Tibial artery (tissue), 4 donors: ENCODE data around the gene FBXO15.

Experiments used
- DNase-seq, 2 donors: peaks; one replicate each; pipeline ENCODE4 v3.0.0-alpha.2; 2019
- H3K27ac ChIP-seq, 2 donors: fragments of 200-600 bp; sonication (generic) in 1 of 2; 1 replicate in 1 of 2; 2 replicates in 1 of 2; pipeline ENCODE4 v1.5.1; 2018 to 2019; ENCODE audit warnings: mild to moderate bottlenecking in 1 of 2
- H3K27me3 ChIP-seq, 2 donors: fragments of 200-600 bp; sonication (generic) in 1 of 2; one replicate each; pipeline versions ENCODE4 v1.5.1 to v1.6.0; 2016 to 2019
- H3K36me3 ChIP-seq, 3 donors: fragments of 200-600 bp; sonication (generic) in 2 of 3; one replicate each; pipeline ENCODE4 v1.5.1; 2016 to 2019; ENCODE audit warnings: mild to moderate bottlenecking in 2 of 3
- H3K4me1 ChIP-seq, 4 donors: fragments of 200-600 bp; sonication (generic) in 2 of 4; 1 replicate in 3 of 4; 2 replicates in 1 of 4; pipeline ENCODE4 v1.5.1; 2016 to 2019
- H3K4me3 ChIP-seq, 2 donors: fragments of 200-600 bp; sonication (generic) in 1 of 2; 1 replicate in 1 of 2; 2 replicates in 1 of 2; pipeline ENCODE4 v1.5.1; 2018 to 2019; ENCODE audit warnings: mild to moderate bottlenecking in 2 of 2
- H3K9me3 ChIP-seq, 3 donors: fragments of 200-600 bp; sonication (generic) in 1 of 3; one replicate each; pipeline ENCODE4 v1.5.1; 2016 to 2019
- intact Hi-C: fragments of 100-400 bp; cut with DNase I; formaldehyde crosslinking; loops from one replicate; pipeline ENCODE4 v1.15.0; 2023; ENCODE audit warnings: low total_unique reads
- TF ChIP-seq, protein P1 (sequence below), 2 experiments: fragments of 200-600 bp in 1 of 2; fragments of 450-650 bp in 1 of 2; IDR thresholded peaks; one replicate each; pipeline ENCODE4 v1.5.1; 2017 to 2019; ENCODE audit warnings: antibody characterized with exemption in 2 of 2, mild to moderate bottlenecking in 1 of 2, moderate library complexity in 1 of 2

Gene FBXO15

GRCh38 chr18:74060579-74060978 lies 87.1 kb downstream of the FBXO15 start:
- no peak overlapping the region for H3K27ac ChIP-seq
- no peak for DNase-seq
- no peaks in the 10 kb centered on the region for H3K9me3 ChIP-seq
- H3K4me1 ChIP-seq, result no peaks in the 10 kb centered on the region
- H3K27me3 ChIP-seq, result no peaks in the 10 kb centered on the region
- TF ChIP-seq, protein P1, sequence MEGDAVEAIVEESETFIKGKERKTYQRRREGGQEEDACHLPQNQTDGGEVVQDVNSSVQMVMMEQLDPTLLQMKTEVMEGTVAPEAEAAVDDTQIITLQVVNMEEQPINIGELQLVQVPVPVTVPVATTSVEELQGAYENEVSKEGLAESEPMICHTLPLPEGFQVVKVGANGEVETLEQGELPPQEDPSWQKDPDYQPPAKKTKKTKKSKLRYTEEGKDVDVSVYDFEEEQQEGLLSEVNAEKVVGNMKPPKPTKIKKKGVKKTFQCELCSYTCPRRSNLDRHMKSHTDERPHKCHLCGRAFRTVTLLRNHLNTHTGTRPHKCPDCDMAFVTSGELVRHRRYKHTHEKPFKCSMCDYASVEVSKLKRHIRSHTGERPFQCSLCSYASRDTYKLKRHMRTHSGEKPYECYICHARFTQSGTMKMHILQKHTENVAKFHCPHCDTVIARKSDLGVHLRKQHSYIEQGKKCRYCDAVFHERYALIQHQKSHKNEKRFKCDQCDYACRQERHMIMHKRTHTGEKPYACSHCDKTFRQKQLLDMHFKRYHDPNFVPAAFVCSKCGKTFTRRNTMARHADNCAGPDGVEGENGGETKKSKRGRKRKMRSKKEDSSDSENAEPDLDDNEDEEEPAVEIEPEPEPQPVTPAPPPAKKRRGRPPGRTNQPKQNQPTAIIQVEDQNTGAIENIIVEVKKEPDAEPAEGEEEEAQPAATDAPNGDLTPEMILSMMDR (IDR thresholded peaks at IDR 0.05), result no peak
- H3K4me3 ChIP-seq, result no peak overlapping the region
- H3K36me3 ChIP-seq, result no peaks in the 10 kb centered on the region
- intact Hi-C loops, result no loop called here

DNA sequence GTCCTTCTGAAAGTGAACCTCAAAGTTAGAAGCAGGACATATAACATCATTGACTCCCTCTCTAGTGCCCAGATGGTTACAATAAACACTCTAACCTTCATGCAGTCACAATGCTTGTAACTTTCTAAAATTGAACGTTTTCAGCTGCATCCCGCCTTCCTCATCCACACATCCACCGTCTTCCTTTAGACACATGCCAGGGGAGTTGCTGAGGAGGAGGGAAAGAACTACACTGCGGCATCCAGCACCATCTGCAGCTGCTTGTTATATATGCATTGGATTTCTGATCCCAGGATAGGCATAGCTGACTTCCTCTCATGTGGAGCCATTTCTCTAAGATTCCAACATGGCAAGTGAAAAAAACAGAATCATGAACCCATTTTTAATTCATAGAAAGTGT lies 96.8 kb downstream of the FBXO15 start:
- Histone ChIP-seq H3K4me3 (no peak overlapping the region), H3K27ac (no peak overlapping the region), H3K27me3 (no peaks in the 10 kb centered on the region), H3K4me1 (no peaks in the 10 kb centered on the region), H3K9me3 (no peaks in the 10 kb centered on the region), H3K36me3 (no peaks in the 10 kb centered on the region)
- intact Hi-C loops, result no loop called here
- TF ChIP-seq, protein P1 (IDR thresholded peaks at IDR 0.05), result no peak
- DNase-seq, result no peak

GRCh38 chr18:74040459-74041332 lies 106.9 kb downstream of the FBXO15 start:
- TF ChIP-seq, protein P1 (IDR thresholded peaks at IDR 0.05), result no peak
- DNase-seq, result no peak
- Histone ChIP-seq H3K36me3 (no peaks in the 10 kb centered on the region), H3K27me3 (no peaks in the 10 kb centered on the region), H3K4me3 (no peak overlapping the region), H3K9me3 (no peaks in the 10 kb centered on the region), H3K4me1 (no peaks in the 10 kb centered on the region), H3K27ac (no peak overlapping the region)
- intact Hi-C loops, result no loop called here

DNA sequence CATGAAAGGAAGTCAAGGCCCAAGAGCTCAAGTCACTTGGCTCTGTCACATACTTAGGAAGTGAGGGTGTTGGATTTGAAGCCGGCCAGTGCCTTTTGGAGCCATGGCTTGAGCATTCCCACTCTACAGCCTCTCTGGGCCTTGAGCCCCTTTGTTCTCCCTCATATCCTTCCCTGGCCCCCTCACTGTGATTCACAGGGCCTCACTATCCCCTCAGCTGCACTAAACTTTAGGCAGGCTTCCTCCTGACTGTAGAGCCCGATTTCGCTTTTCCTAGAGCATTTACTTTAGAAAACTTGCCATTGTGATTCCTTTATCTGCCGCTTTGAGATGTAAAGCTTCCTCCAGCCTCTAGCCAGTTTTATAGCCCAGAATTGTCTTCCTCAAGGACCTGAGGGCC lies 107.6 kb downstream of the FBXO15 start:
- H3K4me3 ChIP-seq, result no peak overlapping the region

GRCh38 chr18:74029161-74029560 lies 118.5 kb downstream of the FBXO15 start:
- no peak overlapping the region for H3K27ac ChIP-seq
- DNase-seq, result no peak
- TF ChIP-seq, protein P1 (IDR thresholded peaks at IDR 0.05), result no peak
- no peaks in the 10 kb centered on the region for H3K4me1 ChIP-seq
- H3K27me3 ChIP-seq, result no peaks in the 10 kb centered on the region
- no peaks in the 10 kb centered on the region for H3K36me3 ChIP-seq
- no peak overlapping the region for H3K4me3 ChIP-seq
- intact Hi-C loops, result no loop called here
- H3K9me3 ChIP-seq, result no peaks in the 10 kb centered on the region

More for the DNA sequence above, 107.6 kb downstream of the FBXO15 start:
- intact Hi-C loops, result no loop called here
- H3K36me3 ChIP-seq, result no peaks in the 10 kb centered on the region
- no peaks in the 10 kb centered on the region for H3K4me1 ChIP-seq
- H3K27ac ChIP-seq, result no peak overlapping the region
- H3K9me3 ChIP-seq, result no peaks in the 10 kb centered on the region
- TF ChIP-seq, protein P1 (IDR thresholded peaks at IDR 0.05), result no peak
- DNase-seq, result no peak
- no peaks in the 10 kb centered on the region for H3K27me3 ChIP-seq
